ENCODE results near the gene CALY.
A peak's percentile ranks its signal among the peaks of the same experiment; 100 is the strongest.
"Not testable (repeated sequence)": the region's sequence is repeated elsewhere in the genome, so short reads cannot be mapped to it uniquely, and the experiment has no call there.

The CALY gene

GRCh38 chr10:133334503-133335245 lies 2.0 kb downstream of the CALY start:
- DNase-seq (ENCODE audit: extremely low read depth in 1 of 2, low read depth in 1 of 2): no peak

DNA sequence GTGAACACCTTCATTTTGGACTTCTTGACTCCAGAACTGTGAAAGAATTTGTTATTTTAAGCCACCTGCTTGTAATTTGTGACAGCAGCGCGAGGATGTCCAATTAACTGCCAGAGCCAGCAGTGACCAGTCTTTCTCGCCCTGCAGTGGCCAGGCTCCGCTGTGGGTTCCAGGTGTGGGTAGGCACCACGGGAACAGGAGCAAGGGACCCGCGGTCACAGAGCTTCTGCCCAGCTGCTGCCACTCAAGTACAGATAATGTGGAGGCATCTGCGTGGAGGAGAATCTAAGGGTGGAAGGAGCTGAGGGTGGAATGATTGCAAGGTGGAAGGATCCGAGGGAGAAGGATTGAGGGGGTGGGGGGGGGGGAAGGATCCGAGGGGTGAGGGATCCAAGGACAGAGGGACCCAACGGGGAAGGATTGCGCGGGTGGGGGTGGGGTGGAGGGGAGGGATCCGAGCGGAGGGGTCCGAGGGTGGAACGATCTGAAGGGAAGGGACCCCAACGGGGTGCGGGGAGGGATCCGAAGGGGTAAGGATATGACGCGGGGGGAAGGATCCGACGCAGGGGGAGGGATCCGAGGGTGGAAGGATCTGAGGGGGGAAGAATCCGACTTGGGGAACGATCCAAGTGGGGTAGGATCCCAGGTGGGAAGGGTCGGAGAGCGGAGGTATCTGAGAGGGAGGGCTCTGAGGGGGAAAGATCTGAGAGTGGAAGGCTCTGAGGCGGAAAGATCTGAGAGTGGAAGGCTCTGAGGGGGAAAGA lies 3.6 kb downstream of the CALY start:
- DNase-seq (ENCODE audit: extremely low read depth in 1 of 2, low read depth in 1 of 2): no peak

GRCh38 chr10:133329491-133330202 lies 7.0 kb downstream of the CALY start:
- peak; percentile 67 to 85 for DNase-seq (ENCODE audit: extremely low read depth in 1 of 2, low read depth in 1 of 2)

DNA sequence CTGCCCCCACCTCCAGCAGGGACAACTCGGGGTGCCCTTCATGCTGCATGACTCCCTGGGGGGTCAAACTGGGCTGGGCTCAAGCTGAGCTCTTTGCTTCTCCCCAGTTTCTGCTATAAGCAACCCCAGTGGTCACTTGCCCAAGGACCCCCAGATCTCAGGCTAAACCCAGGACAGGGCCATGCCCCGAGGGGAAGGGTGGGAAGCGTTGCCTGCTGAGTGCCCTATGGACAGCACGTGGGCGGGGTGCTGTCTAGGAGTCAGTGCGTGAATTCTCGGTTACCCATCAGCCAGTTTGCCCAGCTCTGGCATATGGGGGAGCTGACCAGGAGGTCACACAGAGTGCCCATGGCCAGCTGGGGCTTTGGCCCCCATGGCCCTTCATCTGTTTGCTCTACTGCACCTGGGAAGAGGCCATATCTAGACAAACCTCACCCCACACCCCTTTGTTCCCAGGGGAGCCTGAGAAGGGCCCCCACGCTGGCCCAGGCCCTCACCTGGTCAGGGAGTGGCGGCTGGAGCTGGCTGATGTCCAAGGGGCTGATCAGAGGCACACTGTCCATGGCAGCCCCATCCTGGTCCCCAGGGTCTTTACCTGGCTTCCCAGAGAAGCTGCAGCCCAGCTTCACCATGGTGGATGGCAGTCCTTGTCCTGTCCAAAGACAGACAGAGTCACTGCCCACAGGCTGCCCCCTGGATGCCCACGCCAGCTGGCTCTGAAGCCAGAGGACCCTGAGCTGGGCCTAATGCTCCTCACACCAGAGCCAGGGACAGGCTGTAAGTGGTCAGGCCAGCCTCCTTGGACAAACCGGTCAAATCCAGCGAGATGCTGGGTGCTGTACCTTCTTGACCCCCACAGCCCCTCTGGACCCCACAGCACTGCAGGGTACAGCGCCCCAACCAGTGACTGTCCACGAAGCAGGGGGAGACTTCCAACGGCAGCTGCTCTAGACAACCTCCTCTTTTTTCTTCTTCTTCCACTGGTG lies 8.0 kb downstream of the CALY start:
- no peak for DNase-seq (ENCODE audit: extremely low read depth in 1 of 2, low read depth in 1 of 2)

GRCh38 chr10:133327651-133328357 lies 8.9 kb downstream of the CALY start:
- DNase-seq (ENCODE audit: extremely low read depth in 1 of 2, low read depth in 1 of 2): no peak

GRCh38 chr10:133326745-133327650 lies 9.7 kb downstream of the CALY start:
- DNase-seq (ENCODE audit: extremely low read depth in 1 of 2, low read depth in 1 of 2): no peak

GRCh38 chr10:133326223-133326551 lies 10.5 kb downstream of the CALY start:
- DNase-seq (ENCODE audit: extremely low read depth in 1 of 2, low read depth in 1 of 2): no peak

DNA sequence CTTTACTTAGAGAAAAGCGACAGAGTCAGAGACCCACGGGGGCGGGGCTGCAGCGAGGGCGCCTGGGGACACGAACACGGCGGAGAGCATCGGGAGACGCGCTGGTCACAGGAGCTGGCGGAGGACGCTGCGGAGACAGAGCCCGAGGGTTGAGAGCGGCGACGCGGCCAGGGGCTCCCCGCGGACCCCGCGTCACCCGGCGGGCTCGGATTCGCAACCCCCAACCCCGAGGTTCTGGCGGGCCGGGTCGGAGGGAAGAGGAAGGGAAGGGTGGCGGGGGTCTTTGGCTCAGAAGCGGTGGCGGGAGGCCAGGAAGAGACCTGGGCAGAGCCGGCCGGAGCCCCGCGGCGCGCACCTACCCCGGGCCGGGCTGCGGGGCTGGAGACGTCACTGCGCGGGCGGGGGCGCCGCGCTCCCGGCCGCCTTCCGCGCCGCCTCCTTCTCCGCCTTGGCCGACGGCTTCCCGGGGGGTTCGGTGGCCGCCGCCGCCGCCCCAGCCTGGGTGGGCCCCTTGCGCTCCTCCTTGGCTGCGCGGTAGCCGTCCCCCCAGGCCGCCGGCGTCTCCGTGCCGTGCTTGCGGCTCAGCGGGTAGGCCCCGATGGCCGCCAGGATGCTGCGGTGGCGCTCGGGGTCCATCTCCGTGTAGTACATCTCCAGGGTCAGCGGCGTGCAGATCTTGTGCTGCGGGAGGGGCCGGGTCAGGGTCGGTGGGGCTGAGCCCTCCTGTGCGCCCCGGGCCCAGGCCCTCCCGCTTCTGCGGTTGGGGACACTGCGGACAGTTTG lies 11.1 kb downstream of the CALY start:
- no peak for DNase-seq (ENCODE audit: extremely low read depth in 1 of 2, low read depth in 1 of 2)

GRCh38 chr10:133324857-133325260 lies 11.8 kb downstream of the CALY start:
- no peak for DNase-seq (ENCODE audit: extremely low read depth in 1 of 2, low read depth in 1 of 2)

- peak in 1 of 2 donors; percentile 24 for DNase-seq (ENCODE audit: extremely low read depth in 1 of 2, low read depth in 1 of 2)
These were observed 12.4 kb downstream of the CALY start for GRCh38 chr10:133324198-133324792.

DNA sequence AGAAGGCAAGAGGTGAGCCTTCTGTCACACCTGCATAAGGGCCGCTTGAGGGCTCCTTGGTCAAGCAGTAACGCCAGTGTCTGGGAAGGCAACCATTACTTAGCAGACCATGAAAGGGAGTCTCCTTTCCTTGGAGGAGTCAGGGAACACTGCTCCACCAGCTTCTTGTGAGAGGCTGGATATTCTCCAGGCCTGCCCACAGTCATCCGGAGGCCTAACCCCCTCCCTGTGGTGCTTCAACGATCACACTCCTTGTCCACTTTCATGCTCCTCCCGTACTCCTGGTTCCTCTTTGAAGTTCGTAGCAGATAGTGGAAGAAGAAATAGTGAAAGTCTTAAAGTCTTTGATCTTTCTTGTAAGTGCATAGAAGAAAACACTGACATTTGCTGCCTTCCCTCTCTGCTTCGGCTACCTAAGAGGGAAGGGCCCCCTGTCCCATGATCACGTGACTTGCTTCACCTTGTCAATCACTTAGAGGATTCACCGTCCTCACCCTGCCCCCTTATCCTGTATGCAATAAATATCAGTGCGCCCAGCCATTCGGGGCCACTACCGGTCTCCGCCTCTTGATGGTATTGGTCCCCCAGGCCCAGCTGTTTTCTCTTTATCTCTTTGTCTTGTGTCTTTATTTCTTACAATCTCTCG lies 14.5 kb downstream of the CALY start:
- not testable (repeated sequence) for DNase-seq (ENCODE audit: extremely low read depth in 1 of 2, low read depth in 1 of 2)

DNA sequence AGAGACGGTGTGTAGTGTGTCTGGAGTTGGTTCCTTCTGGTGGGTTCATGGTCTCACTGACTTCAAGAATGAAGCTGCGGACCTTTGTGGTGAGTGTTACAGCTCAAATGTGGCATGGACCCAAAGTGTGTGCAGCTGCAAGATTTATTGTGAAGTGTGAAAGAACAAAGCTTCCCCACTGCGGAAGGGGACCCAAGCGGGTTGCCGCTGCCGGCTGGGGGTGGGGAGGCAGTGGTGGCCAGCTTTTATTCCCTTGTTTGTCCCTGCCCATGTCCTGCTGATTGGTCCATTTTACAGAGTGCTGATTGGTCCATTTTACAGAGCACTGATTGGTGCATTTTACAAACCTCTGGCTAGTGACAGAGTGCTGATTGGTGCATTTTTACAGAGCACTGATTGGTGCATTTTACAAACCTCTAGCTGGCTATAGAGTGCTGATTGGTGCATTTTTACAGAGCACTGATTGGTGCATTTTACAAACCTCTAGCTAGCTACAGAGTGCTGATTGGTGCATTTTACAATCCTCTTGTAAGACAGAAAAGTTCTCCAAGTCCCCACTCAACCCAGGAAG lies 15.8 kb downstream of the CALY start:
- DNase-seq (ENCODE audit: extremely low read depth in 1 of 2, low read depth in 1 of 2): not testable (repeated sequence)

GRCh38 chr10:133318494-133319127 lies 18.1 kb downstream of the CALY start:
- peak; percentile 31 to 55 for DNase-seq (ENCODE audit: extremely low read depth in 1 of 2, low read depth in 1 of 2)

DNA sequence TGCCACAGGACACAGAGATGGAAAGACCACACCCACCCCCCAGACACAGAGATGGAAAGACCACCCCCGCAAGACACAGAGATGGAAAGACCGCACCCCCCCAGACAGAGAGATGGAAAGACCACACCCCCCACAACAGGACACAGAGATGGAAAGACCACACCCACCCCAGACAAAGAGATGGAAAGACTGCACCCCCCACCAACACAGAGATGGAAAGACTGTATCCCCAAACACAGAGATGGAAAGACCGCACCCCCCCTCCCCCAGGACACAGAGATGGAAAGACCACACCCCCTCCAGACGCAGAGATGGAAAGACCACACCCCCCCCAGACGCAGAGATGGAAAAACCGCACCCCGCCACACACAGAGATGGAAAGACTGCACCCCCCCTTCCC lies 20.0 kb downstream of the CALY start:
- no peak for DNase-seq (ENCODE audit: extremely low read depth in 1 of 2, low read depth in 1 of 2)

- DNase-seq (ENCODE audit: extremely low read depth in 1 of 2, low read depth in 1 of 2): no peak
These were observed 20.4 kb downstream of the CALY start for GRCh38 chr10:133316266-133316665.

DNA sequence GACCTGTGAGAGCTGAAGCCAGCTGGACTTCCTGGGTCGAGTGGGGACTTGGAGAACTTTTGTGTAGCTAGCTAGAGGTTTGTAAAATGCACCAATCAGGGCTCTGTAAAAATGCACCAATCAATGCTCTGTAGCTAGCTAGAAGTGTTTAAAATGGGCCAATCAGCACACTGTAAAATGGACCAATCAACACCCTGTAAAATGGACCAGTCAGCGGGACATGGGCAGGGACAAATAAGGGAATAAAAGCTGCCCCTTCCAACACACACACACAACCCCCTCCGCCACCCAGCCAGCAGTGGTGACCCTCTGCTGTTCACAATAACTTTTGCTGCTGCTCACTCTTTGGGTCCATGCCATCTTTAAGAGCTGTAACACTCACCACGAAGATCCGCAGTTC lies 20.8 kb downstream of the CALY start:
- no peak for DNase-seq (ENCODE audit: extremely low read depth in 1 of 2, low read depth in 1 of 2)
